GM12878 (cell line): Measurements from ENCODE around the gene TRHDE. TPM values are rescaled to one million over a fixed set of nuclear protein-coding genes. Genes with fewer than 3 reads are reported as not detected.

ENCODE experiments used
- ATAC-seq: fragments of 200-7000 bp; cut with Tn5 transposase; 3 replicates; pipeline ENCODE4 v1.9.1; 2020; ENCODE audit warnings: mild to moderate bottlenecking, moderate library complexity
- BruUV-seq: library from RNA; stranded (reverse); fragments of 400-500 nt; replicated peaks from 2 replicates; lab custom pipeline; 2021; lab: Mats Ljungman, UMichigan
- CTCF ChIA-PET: fragments of 300-600 bp; sonication (Branson Sonifier 250); formaldehyde crosslinking; extraction: SDS; loops from one replicate; lab custom pipeline; 2021; ENCODE audit warnings: inconsistent platforms; lab: Yijun Ruan, JAX
- POLR2A ChIA-PET: fragments of 350-600 bp; formaldehyde crosslinking; extraction: SDS; loops from one replicate; lab custom pipeline; 2021; ENCODE audit warnings: inconsistent platforms; lab: Charles Lee
- RAD21 ChIA-PET: fragments of 300-600 bp; sonication (Branson Sonifier 250); formaldehyde crosslinking; loops from one replicate; lab custom pipeline; 2023; ENCODE audit warnings: antibody characterized with exemption; ENCODE audit not compliant: unreplicated experiment; lab: Charles Lee
- SMC1A ChIA-PET: fragments of 300-600 bp; sonication (Branson Sonifier 250); formaldehyde crosslinking; loops from one replicate; lab custom pipeline; 2023; ENCODE audit not compliant: unreplicated experiment, uncharacterized antibody; lab: Charles Lee
- DNase-seq: peaks from one replicate; pipeline ENCODE4 v3.0.0-alpha.2; 2011; ENCODE audit warnings: low read depth, low spot score
- FAIRE-seq: peaks from 3 replicates; lab custom pipeline; 2011; peaks lifted over from hg19 to GRCh38; lab: Jason Lieb, UNC
- H2AFZ ChIP-seq: 2 replicates; pipeline ENCODE4 v1.6.0; 2011; ENCODE audit warnings: low read depth, low read length, control low read depth; ENCODE audit not compliant: control insufficient read depth
- H3K27ac ChIP-seq: 2 replicates; pipeline ENCODE4 v1.5.1; 2011; ENCODE audit warnings: control low read depth; ENCODE audit not compliant: control insufficient read depth, insufficient read depth
- H3K27me3 ChIP-seq, 2 experiments: replicated peaks in 1 of 2; 2 replicates each; pipeline versions ENCODE4 v1.6.0 to v1.6.1; 2011; ENCODE audit warnings: low read length in 1 of 2; ENCODE audit not compliant: control insufficient read depth in 2 of 2, insufficient read depth in 2 of 2
- H3K36me3 ChIP-seq, 2 experiments: 2 replicates each; pipeline ENCODE4 v1.5.1; 2011; ENCODE audit warnings: low read length in 1 of 2; ENCODE audit not compliant: control insufficient read depth in 2 of 2, insufficient read depth in 2 of 2
- H3K4me1 ChIP-seq: 2 replicates; pipeline ENCODE4 v1.6.1; 2011; ENCODE audit warnings: mild to moderate bottlenecking, low read length, moderate library complexity, mixed read lengths; ENCODE audit not compliant: control insufficient read depth, insufficient read depth
- H3K4me2 ChIP-seq: 2 replicates; pipeline ENCODE4 v1.6.0; 2011; ENCODE audit warnings: control low read depth; ENCODE audit not compliant: control insufficient read depth, insufficient read depth
- H3K4me3 ChIP-seq: fragments of 200-600 bp; sonication (generic); 2 replicates; pipeline ENCODE4 v1.5.1; 2016
- H3K79me2 ChIP-seq: 2 replicates; pipeline ENCODE4 v1.6.0; 2011; ENCODE audit warnings: low read length; ENCODE audit not compliant: control insufficient read depth, insufficient read depth
- H3K9ac ChIP-seq: 2 replicates; pipeline ENCODE4 v1.8.0; 2011; ENCODE audit warnings: low read length, control low read depth, mixed read lengths; ENCODE audit not compliant: control insufficient read depth, insufficient read depth
- H3K9me3 ChIP-seq: replicated peaks from 3 replicates; pipeline ENCODE4 v1.5.1; 2011; ENCODE audit warnings: mild to moderate bottlenecking, low read length; ENCODE audit not compliant: control insufficient read depth, insufficient read depth
- H4K20me1 ChIP-seq: 2 replicates; pipeline ENCODE4 v1.6.0; 2011; ENCODE audit not compliant: control insufficient read depth, insufficient read depth
- FOS ChIP-seq: IDR thresholded peaks from 3 replicates; pipeline ENCODE4 v1.6.1; 2011; ENCODE audit warnings: borderline replicate concordance; ENCODE audit not compliant: insufficient read length; ENCODE audit errors: extremely low read depth
- NRF1 ChIP-seq: conservative IDR thresholded peaks from 2 replicates; pipeline ENCODE4 v1.6.1; 2011; ENCODE audit warnings: mild to moderate bottlenecking, low read depth, low read length, improper control_type of control experiment
- SREBF2 ChIP-seq: IDR thresholded peaks from 2 replicates; pipeline ENCODE4 v1.6.1; 2012; ENCODE audit warnings: mild to moderate bottlenecking, low read length
- SRF ChIP-seq, 2 experiments: IDR thresholded peaks; 2 replicates each; pipeline ENCODE4 v1.6.1; 2011; ENCODE audit warnings: low read depth in 2 of 2, low read length in 2 of 2, mild to moderate bottlenecking in 1 of 2, moderate library complexity in 1 of 2
- ZZZ3 ChIP-seq: IDR thresholded peaks from 2 replicates; pipeline ENCODE4 v1.6.1; 2011; ENCODE audit warnings: low read depth; ENCODE audit not compliant: control insufficient read depth, insufficient read length
- WGBS: methylation state at CpG from one replicate; pipeline ENCODE4 v1.1.6; 2016; ENCODE audit warnings: low lambda C conversion rate; ENCODE audit not compliant: insufficient replicate concordance, insufficient coverage; ENCODE audit errors: missing lambda C conversion rate; 5-methylcytosine and 5-hydroxymethylcytosine counted together
- in situ Hi-C: fragments of 300-500 bp; cut with MboI; formaldehyde crosslinking; loops from 9 replicates; pipeline ENCODE4 v1.14.3; 2018; ENCODE audit warnings: mixed read lengths
- intact Hi-C: fragments of 100-400 bp; cut with micrococcal nuclease; formaldehyde crosslinking; loops from one replicate; pipeline ENCODE4 v1.14.2; 2022; ENCODE audit not compliant: unreplicated experiment
- polyA plus RNA-seq, 11 experiments: library from polyadenylated mRNA; depleted of rRNA in 4 of 11; unstranded in 6 of 11; stranded (reverse) in 5 of 11; fragments of >200 nt; fragmentation: Nextera tagmentation in 4 of 11; fragmentation: Illumina TruSeq in 1 of 11; extraction: Ambion mirVana in 4 of 11; extraction: Trizol in 1 of 11; gene quantifications; 1 replicate in 1 of 11; 2 replicates in 10 of 11; pipeline versions ENCODE4 v1.2.1 to v1.2.3, GENCODE V29; 2011 to 2016; ENCODE audit warnings: inconsistent platforms in 2 of 11, missing spikeins in 2 of 11, low read depth in 1 of 11
- total RNA-seq, 4 experiments: library from RNA; depleted of rRNA in 3 of 4; stranded (reverse); fragments of >200 nt in 3 of 4; fragmentation: Illumina TruSeq in 1 of 4; extraction: Trizol in 1 of 4; gene quantifications; 2 replicates each; pipeline versions ENCODE4 v1.2.1 to v1.2.3, GENCODE V29; 2013 to 2021
- TF ChIP-seq, protein P1 (sequence below): fragments of 450-650 bp; IDR thresholded peaks from 2 replicates; pipeline ENCODE4 v1.6.1; 2017; ENCODE audit warnings: mild to moderate bottlenecking, low read depth, inconsistent platforms; ENCODE audit not compliant: poor library complexity, severe bottlenecking

The TRHDE gene
- total and polyA plus RNA-seq, 10 of the 15 experiments (the other 5 are each of a cell fraction or from before 2014, with no cell fraction given), result not detected

DNA sequence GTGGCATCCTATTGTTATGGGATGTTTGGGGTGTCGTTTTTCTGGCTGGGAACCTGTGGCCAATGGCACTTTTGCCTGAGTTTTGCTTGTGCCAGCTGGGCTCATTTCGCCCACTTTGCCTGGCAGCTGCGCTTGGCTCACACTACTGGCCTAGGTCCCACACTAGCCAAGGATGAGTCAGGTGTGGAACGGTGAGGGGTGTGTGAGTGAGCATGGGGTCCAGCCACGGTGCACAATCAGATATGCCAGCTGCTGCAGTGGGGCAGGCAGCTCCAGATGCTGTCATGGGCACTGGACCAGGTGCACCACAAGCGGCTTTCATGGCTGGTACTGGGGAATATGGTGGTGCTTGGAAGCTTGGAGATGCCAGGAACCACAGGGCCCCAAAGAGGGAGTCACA is 21.5 kb downstream of the TRHDE start (continued):
- TF ChIP-seq FOS (no peak), SREBF2 (no peak)

DNA sequence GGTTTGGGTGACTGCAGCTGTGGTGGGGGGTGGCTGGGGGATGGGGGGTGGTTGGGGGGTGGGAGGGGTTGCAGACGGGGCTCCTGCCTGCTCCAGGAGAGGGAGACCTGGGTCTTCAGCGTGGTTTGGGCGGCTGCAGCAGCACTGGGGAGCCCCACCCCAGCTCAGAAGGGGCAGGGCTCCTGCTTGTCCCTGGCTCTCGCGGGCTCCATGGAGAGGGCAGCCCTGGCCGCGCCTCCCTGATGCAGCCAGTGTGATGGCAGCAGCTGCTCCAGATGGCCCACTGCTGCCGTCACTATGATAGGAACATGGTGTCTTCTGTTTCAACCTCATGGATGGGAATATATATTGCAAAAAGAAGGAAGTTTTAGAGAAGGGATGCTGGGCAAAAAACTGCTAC is 22.9 kb downstream of the TRHDE start:
- no peak for DNase-seq
- Histone ChIP-seq H3K9ac (no peak overlapping the region), H4K20me1 (no peaks in the 10 kb centered on the region), H3K36me3 (no peaks in the 10 kb centered on the region), H3K9me3 (no peaks in the 10 kb centered on the region), H3K27ac (no peak overlapping the region), H3K4me3 (no peak overlapping the region), H3K4me1 (no peaks in the 10 kb centered on the region), H3K79me2 (no peaks in the 10 kb centered on the region), H3K27me3 (no peaks in the 10 kb centered on the region; a peak in 1 of 4 replicates), H2AFZ (no peak overlapping the region), H3K4me2 (no peak overlapping the region)
- intact Hi-C loops, result no loop called here
- no peak for FAIRE-seq
- BruUV-seq, result no TSS peak
- ATAC-seq, result no peak
- POLR2A ChIA-PET, result no interaction called here
- TF ChIP-seq ZZZ3 (no peak), NRF1 (no peak), SREBF2 (no peak), SRF (IDR thresholded peaks at IDR 0.05; ENCODE audit: low read depth in 2 of 2, low read length in 2 of 2) (no peak)
- TF ChIP-seq, protein P1, sequence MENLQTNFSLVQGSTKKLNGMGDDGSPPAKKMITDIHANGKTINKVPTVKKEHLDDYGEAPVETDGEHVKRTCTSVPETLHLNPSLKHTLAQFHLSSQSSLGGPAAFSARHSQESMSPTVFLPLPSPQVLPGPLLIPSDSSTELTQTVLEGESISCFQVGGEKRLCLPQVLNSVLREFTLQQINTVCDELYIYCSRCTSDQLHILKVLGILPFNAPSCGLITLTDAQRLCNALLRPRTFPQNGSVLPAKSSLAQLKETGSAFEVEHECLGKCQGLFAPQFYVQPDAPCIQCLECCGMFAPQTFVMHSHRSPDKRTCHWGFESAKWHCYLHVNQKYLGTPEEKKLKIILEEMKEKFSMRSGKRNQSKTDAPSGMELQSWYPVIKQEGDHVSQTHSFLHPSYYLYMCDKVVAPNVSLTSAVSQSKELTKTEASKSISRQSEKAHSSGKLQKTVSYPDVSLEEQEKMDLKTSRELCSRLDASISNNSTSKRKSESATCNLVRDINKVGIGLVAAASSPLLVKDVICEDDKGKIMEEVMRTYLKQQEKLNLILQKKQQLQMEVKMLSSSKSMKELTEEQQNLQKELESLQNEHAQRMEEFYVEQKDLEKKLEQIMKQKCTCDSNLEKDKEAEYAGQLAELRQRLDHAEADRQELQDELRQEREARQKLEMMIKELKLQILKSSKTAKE, result no peak
- SMC1A ChIA-PET, result no interaction called here
- CTCF ChIA-PET, result no interaction called here
- in situ Hi-C loops, result no loop called here
- RAD21 ChIA-PET, result no interaction called here
- WGBS, result 74% methylated on average over 5 of the region's 8 CpGs
